Fibroblast of villous mesenchyme (primary cell): Measurements from ENCODE around the gene ARL14EP. TPM values are rescaled to one million over a fixed set of nuclear protein-coding genes. Genes with fewer than 3 reads are reported as not detected.

ENCODE experiments used
- DNase-seq: peaks from one replicate; pipeline ENCODE4 v3.0.0-alpha.2; 2010; ENCODE audit warnings: low read depth
- H3K4me3 ChIP-seq: 2 replicates; pipeline ENCODE4 v1.5.1; 2011; ENCODE audit warnings: low read depth, mild to moderate bottlenecking, low read length
- CTCF ChIP-seq: IDR thresholded peaks from 2 replicates; pipeline ENCODE4 v1.5.1; 2012; ENCODE audit warnings: low read depth, mild to moderate bottlenecking, low read length; ENCODE audit not compliant: insufficient read depth
- total RNA-seq: library from RNA; depleted of rRNA; stranded (reverse); fragments of >200 nt; gene quantifications from 2 replicates; pipeline ENCODE4 v1.2.3, GENCODE V29; 2012

Gene ARL14EP
- total RNA-seq, 1 donor = 34.5 TPM

DNA sequence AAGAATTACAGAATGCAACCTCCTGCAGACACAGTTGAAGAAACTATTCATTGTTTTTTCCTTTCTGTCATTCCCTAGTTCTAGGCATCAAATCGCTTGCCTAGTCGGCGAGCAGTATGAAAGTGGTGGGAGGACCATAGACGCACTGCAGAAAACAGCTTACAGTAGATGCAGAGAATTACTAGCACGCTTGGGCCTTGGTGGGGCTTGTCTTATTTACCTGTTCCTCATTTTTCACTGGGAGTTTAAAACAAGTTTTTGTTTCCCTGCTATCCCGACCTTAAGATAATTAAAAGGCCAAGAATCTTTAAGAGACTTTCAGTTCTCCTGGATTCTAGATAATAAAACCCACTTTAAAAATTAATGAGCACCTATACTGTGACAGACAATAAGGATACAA is 713 bp upstream of the ARL14EP start:
- H3K4me3 ChIP-seq = peak overlapping the region; percentile 79
- no peak for TF ChIP-seq CTCF
- no peak for DNase-seq

DNA sequence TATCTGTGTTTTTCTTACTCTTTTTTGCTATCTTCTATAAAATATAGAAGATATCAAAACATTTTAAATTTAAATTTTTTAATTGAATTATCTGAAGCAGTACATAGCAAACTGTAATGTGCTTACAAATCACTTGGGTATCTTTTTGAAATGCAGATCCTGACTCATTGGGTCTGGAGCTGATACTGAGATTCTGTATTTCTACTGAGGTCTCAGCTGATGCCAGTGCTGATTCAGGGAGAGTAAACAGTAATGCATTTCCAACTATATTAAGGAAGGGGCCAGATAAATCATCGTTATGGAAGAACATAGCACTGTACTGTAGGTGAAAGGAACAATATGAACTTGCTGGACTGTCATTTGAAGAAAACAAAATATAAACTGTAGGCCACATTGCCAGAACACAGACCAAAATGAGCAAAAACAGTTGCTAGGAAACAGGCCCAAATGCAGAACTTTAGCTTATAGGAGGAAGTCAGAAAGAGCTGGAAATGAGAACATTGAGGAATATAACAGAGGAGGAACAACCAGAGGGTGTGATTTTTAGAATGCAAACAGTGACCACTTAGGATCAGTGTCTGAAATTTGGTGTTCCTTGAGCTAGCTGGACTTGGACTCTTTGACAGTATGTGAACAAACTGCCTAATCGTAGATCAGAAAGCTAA is 3.3 kb downstream of the ARL14EP start:
- H3K4me3 ChIP-seq = no peak overlapping the region
- TF ChIP-seq CTCF = no peak
- DNase-seq = no peak

GRCh38 chr11:30326906-30327305 is 4.0 kb downstream of the ARL14EP start:
- no peak for DNase-seq
- no peak overlapping the region for H3K4me3 ChIP-seq
- no peak for TF ChIP-seq CTCF

DNA sequence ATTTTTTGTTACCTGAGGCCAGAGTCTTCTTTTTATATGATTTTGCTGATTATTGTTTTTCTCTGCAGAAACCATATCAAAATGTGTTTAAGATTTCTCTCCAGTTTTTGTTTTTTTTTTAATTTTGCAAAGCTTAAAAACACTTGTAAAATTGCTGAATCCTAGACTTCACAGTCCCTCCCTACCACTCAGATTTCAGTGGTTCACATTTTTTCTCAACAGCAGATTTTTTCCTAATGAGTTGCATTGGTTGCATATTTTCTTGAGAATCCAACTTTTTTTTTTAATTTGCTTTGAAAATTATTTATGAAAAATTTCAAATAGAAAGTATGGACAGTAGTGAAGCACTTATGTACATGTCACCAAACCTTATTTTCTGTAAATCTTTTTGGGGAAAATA is 5.8 kb downstream of the ARL14EP start:
- H3K4me3 ChIP-seq = no peak overlapping the region
- DNase-seq = no peak
- TF ChIP-seq CTCF = no peak

GRCh38 chr11:30329150-30329940 is 6.4 kb downstream of the ARL14EP start:
- no peak for TF ChIP-seq CTCF
- H3K4me3 ChIP-seq = no peak overlapping the region
- DNase-seq = no peak

DNA sequence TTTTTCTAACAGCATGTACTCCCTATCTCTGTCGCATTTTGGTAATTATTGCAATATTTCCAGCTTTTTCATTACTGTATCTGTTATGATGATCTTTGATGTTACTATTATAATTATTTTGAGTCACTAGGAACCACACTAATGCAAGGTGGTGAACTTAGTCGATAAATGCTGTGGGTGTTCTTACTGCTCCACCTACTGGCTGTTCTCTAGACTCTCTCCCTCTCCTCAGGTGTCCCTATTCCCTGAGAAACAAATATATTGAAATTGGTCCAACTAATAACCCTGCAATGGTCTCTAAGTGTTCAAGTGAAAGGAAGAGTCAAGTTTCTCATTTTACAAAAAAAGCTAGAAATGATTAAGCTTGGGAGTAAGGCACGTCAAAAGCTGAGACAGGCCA is 10.5 kb downstream of the ARL14EP start:
- peak; percentile 14 for DNase-seq
- TF ChIP-seq CTCF = peak; percentile 53
- no peak overlapping the region for H3K4me3 ChIP-seq
